ENCODE data around the gene HSD17B13.

HSD17B13 gene

DNA sequence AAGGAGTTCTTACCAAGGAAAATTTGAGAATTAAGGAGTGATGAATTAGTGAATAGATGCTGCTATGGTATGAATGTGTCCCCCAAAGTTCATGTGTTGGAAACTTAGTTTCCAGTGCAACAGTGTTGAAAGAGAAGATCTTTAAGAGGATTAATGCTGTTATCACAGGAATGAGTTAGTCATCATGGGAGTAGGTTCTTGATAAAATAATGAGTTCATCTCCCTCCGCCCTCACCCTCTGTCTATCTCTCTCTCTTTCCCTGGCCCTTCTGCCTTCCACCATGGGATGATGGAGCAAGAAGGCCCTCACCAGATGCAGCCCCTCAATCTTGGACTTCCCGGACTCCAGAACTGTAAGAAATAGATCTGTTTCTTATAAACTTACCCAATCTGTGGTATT lies 64.0 kb downstream of the HSD17B13 start:
- DNase-seq: no peak

DNA sequence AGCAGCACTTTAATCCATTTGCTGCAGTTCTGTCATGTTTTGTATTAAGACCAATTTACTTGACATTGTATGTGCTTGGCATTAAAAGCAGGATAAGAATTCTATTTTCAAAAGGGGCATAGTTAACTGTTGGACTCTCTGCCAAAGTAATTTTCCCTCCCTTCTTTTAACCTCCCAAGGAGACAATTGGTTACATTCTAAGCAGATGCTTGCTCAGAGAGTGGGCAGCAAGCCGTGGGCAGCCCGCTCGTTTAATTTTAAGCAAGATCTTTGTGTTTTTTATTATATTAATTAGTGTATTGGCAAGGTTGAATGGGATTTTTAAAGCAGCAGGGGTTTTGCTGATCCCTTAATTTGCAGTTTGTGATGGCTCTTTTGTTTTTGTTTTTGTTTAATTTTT lies 65.2 kb downstream of the HSD17B13 start:
- DNase-seq: no peak

- no peak for DNase-seq
Measured at GRCh38 chr4:87255755-87256154, 66.9 kb downstream of the HSD17B13 start.
